Measurements from ENCODE around the gene PIK3R5.
A peak's percentile ranks its signal among the peaks of the same experiment; 100 is the strongest.
"Not testable (repeated sequence)": the region's sequence is repeated elsewhere in the genome, so short reads cannot be mapped to it uniquely, and the experiment has no call there.

PIK3R5 gene, protein sequence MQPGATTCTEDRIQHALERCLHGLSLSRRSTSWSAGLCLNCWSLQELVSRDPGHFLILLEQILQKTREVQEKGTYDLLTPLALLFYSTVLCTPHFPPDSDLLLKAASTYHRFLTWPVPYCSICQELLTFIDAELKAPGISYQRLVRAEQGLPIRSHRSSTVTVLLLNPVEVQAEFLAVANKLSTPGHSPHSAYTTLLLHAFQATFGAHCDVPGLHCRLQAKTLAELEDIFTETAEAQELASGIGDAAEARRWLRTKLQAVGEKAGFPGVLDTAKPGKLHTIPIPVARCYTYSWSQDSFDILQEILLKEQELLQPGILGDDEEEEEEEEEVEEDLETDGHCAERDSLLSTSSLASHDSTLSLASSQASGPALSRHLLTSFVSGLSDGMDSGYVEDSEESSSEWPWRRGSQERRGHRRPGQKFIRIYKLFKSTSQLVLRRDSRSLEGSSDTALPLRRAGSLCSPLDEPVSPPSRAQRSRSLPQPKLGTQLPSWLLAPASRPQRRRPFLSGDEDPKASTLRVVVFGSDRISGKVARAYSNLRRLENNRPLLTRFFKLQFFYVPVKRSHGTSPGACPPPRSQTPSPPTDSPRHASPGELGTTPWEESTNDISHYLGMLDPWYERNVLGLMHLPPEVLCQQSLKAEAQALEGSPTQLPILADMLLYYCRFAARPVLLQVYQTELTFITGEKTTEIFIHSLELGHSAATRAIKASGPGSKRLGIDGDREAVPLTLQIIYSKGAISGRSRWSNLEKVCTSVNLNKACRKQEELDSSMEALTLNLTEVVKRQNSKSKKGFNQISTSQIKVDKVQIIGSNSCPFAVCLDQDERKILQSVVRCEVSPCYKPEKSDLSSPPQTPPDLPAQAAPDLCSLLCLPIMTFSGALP

DNA sequence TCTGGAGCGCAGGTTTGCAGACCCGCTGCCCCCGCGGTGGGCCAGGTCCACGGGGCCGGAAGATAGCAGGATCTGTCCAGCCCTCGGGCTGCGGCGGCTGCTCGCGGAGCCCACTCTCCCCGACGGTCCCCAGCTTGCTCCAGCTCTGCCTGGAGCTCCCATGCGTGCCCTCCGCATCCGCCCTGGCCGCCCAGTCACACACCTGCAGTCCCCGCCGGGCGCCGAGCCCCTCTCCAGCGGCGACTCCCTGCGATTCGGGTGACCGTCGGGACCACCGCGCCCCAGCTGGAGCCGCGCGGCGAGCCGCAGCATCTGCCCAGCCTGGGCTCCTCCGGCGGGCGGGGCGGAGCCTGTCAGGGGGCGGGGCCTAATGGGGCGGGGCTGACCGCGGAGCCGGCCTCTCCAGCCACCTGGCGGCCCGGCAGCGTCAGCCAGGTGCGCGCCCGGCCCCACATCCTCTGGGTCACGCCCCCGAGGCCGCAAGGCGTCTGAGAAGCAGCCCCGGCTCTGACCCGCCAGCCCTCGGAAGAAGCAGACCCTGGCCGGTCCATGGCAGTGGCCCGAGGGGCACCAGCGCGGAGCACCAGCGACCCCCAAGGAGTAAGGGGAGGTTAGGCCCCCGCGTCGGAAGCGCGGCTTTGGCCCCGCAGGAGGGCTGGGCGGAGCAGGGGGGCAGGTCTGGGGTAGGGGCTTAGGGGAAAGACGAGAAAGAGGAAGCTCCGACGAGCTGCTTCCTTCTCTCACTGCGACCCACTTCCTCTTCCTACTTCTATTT lies at the start of gene PIK3R5:
TSS of gene PIK3R5 (minus strand) at position 314 of the 775 bp plus-strand sequence. CDS start 54,213 bp downstream, outside the sequence.
- peak; percentile 76 for DNase-seq

DNA sequence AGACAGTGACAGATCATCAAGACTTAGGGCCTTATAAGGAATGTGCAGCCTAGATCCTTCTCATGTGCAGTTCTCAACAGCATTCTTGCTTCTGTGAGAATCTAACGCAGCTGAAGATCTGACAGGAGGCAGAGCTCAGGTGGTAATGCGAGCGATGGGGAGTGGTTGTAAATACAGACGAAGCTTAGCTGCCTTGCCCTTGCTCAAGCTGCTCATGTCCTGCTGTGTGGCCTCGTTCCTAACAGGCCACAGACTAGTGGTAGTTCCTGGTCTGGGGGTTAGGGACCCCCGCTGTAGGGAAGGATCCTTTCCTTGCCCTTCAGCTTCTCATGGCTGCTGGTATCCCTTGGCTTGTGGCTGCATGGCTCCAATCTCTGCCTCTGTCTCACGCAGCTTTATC lies 45.5 kb upstream of the PIK3R5 start:
- DNase-seq, result no peak

DNA sequence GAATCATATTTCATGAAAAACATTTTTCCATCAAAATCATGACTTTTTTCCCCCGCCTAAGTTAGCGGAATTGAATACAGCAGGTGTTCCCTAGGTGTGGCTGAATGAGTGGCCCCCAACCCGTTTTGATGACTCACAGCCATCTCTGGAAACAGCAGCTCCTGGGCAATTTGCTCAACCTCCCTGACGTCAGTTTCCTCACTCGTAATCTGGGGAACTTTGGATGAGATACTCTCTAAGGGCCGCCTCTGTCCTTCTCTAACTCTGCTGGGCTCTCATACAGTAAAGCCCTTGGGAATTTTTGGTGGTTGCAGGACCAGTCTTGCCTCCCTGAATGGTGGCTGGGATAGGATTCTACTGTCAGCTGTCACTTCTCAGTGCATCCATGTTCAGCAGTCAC lies 44.2 kb upstream of the PIK3R5 start:
- no peak for DNase-seq

DNA sequence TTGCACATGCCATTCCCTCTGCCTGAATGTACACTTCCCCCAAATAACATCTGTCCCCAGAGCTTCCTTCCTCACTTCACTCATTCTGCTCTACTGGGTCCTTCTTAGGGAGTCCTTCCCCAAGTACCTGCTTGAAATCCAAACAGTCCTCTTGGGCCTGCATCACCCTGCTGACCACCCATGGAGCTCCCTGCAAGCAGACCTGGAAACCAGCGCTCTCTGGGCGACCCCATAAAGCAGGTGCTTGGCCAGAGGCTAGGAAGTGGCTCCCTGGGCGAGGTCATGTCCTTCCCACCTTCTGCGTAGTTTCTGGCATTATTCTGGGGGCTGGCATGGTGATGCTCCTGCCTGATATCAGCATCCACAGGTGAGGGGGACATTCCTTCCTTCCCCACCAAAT lies 43.6 kb upstream of the PIK3R5 start:
- DNase-seq, result no peak

DNA sequence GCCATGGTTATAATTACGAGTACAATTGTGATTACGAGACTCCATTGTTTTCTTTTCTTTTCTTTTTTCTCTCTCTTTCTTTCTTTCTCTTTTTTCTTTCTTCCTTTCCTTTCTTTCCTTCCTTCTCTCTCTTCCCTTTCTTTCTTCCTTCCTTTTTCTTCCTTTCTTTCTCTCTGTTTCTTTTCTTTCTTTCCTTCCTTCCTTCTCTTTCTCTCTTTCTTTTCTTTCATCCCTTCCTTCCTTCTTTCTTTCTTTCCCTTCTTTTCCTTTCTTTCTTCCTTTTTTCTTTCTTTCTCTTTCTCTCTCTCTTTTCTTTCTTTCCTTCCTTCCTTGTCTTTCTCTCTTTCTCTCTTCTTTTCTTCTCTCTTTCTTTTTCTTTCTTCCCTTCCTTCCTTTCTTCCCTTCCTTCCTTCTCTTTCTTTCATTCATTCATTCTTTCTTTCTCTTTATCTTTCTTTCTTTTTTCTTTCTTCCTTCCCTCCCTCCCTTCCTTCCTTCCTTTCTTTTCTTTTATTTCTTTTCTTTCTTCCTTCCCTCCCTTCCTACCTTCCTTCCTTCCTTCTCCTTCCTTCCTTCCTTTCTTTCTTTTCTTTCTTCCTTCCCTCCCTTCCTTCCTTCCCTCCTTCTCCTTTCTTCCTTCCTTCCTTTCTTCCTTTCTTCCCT lies 41.7 kb upstream of the PIK3R5 start:
- DNase-seq, result no peak

DNA sequence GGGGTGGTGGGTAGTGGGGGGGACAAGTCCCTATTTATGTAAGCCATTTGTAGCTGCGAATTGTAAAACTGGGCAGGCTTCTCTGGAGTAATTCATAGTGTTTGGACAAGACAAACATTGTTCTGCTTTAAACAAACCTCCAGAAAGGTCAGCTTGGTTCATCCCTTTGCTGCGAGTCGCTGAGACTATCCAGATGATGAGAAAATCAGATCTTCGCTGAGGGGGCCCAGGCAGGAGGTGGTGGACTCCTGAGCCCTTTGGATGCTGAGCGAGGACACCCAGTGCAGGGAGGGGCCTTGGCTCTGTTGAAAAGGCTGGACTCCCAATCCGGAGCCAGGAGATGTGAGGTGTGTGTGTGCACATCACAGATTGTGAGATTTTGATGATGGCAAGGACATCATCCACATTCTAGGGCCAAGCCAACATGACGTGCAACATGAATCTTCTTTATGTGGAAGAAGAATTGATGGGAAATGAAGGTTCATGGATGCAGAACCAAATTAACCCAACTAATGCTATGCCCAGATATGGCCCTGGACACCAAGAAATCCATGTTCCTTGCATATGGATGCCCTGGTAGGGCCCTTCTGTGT lies 40.8 kb upstream of the PIK3R5 start:
- DNase-seq, result no peak

DNA sequence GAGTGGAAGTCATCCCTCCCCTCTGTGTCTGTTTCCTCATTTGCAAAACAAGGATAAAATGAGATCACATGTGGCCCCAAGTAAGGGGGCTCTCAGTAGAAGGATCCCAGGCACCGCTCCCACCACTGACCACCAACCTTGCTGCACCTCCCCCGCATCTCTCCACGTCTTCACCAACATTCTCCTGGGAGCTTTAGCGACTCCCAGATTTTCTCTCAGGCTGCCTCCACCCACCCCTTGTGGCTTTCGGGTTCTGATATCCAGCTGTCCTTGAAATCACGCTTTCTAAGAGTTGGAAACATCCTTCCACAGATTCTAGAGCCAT lies 39.4 kb upstream of the PIK3R5 start:
- DNase-seq, result no peak

DNA sequence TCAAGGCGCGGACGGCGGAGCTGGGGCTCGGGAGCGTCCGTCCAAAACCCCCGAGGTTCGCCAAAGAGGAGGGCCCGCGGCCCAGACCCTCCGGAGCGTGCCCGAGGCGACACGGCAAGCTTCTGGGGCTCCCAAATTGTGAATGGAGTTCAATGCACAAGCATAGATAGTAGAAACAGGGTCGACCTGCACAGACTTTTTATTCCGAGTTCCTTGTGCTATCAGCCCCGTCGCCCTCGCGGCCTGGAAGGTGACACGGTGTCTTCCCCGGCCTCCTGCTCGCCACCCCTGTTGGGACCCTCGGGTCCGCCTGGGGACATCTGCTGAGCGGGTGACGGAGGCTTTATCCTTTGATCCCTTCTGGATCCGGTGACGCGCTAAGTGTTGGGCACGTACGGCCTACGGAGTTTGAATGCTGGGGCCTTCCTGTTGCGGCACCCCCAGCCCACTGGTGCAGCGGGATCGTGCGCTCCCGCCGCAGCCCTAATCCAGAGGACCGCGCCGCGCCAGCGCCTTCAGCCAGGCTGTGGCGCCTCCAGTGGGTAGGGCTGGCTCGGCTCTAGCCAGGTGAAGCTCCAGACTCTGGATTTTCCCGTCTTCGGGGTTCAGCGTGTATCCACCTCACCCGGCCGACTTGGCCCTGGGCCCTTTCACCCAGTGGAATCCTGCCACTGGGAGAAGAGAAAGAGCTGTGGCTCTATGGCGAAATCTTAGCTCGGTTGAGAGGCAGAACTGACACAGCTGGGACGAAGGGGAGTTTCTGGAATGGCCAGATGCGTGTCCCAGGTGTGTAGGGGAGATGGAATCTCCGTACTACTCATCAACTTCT lies 38.8 kb upstream of the PIK3R5 start:
- DNase-seq, result no peak

DNA sequence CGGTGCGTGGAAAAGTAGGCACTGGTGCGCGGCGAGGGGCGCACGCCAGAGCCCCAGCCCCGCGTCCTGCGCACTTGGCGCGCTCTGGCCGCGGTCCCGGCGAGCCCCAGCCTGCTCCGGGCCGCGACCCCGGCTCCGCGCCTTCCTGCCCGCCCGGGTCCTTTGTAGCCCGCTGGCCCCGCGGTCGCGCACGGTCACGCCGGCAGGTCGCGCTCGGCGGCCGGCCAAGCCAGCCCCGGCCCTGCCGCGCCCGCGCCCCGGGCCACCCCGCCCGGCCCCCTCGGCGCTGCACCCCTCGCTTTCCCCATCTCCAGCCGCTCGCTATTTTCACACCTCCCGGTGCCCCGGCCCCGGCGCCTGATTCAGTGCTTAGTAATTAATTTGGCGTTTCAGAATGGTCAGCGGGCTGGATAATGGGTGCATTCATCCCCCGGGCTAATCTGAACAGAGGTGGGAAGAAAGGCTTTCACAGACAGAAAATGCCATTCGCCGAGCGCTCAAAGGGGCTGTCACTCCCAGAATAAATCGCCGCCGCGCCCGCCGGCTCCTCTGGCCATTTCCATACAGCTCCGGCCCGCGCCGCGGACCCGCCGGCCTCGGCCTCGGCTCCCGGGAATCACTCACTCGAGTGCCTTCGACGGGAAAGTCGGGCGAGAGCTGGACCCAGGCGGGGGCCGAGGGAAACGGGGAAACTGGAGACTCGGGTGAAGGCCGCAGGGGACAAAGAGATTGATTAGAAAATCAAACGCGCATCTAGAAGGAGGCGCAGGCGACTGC lies 38.0 kb upstream of the PIK3R5 start:
- DNase-seq, result no peak

DNA sequence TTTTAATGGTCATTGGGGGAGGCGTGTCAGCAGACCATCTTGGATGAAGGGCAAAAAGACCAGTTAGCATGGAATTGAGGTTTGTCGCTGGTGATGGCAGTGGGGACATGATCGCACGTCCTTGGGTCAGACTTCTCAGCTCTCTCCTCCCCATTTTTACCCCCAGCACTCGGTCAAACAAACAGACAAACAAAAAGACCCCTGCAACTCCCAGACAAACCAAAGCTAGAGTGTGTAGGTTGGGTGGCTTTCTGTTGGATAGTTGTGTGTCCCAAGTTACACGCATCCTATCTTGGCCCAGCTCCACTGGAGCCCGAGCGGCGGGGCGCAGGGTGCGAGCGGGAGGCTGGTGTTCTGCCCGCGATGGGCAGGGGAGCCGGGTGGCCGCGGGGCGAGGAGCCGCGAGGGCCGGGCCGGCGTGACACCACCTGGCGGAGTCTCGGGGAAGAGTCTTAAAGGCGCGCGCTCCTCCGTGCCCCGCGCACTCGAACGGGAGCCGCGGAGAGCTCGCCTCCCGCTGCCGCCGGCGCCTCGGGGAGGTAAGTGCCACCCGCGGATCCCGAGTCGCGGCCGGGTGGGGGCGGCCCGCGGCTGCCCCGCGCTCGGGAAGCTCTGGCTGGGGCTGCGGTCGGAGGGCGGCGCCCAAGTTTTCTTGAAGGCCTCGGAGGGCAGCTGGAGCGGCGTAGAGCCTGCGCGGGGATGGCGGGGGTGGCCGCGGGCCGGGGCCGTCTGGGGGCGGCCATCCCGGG lies 37.3 kb upstream of the PIK3R5 start:
- DNase-seq, result no peak

DNA sequence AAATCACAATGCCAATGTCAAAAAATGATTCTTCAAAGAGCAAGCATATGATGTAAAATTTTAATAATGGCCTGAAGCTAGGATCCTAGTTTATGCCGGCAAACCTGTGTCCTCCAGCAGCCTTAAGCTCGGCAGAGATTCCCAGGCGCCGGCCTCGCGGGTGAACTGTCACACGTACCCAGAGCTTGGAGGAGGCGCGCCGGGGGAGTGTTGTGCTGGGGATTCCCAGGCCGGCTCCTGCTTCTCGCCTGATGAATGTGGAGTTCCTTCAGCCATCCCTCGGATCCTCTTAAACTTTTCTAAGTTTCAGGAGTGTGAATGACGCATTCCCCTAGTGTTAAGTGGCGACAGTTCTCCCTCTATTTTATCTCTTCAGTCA lies 36.7 kb upstream of the PIK3R5 start:
- DNase-seq, result no peak

DNA sequence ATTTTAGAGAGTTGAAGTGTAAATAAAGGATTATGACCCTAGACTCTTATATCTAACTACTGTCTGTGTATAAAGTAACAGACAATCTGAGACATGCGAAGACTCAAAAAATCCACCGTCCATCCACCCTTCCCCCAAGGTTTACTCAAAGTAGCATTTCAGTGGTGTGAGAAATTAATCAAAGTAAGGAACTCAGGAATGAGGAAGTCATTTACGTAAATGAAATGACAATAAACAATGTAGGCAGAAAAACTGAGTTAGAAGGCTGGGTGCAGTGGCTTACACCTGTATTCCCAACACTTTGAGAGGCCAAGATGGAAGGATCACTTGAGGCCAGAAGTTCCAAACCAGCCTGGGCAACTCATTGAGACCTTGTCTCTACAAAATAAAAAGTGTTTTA lies 36.1 kb upstream of the PIK3R5 start:
- no peak for DNase-seq

DNA sequence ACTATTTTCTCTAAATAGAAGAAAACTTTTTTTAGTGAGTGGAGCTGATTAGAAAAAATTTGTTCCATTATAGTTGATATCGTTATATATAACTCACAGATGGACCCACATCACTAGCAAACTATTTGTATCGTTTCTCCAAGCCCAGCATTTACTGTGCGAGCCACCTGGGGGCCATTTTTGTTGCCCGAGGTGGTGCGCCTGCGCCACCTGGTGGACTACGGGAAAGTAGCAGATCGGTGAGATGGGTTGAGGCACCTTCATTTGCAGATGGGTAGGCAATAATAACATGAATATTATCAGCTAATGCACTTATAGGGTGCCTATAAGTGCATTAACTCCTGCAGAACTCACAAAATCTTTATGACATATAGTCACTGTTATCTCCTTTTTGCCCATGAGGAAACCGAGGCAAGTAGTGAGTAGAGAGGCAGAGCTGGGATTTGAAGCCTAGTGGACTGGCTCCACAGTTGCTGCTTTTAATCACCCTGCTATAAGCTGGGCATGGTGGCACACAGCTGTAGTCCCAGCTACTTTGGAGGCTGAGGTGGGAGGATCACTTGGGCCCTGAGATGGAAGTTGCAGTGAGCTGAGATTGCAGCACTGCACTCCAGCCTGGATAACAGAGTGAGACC lies 32.6 kb upstream of the PIK3R5 start:
- peak; percentile 66 for DNase-seq

DNA sequence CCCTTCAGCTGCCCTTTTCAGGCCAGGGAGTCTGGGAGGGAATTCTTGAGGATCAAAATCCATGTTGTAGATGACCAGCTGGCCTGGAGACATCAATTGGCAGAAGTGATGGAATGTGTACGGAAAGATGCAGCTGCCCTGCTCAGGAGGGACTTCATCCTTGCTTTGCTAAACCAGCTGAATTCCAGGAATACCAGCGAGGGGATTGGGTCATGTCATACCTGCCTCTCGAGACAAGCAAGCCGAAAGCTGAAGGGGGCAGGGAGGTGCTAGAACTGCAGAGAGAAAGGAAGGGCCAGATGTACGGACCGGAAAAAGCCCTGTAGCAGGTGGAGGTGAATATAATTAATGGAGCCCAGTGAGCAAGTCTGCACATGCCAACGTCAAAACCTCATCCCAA lies 30.2 kb upstream of the PIK3R5 start:
- no peak for DNase-seq

DNA sequence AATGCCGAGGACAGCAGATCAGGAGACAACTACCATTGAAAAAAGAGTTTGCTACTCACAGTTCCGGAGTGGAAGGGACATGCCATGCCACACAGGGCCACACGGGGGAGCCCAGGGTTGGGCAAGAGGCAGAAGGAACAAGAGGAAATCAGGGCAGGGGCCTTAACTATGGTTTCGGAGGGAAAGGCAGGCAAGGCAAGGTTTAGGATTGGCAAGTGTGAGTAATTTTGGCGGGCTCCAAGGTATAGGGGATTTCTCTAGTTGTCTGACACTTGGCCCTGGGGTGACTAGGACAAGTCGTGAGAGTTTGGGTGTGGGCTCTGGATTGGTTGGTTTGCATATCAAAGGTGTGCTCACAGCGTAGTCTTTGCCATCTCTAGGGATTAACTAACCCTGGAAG lies 28.8 kb upstream of the PIK3R5 start:
- DNase-seq, result peak; percentile 47

DNA sequence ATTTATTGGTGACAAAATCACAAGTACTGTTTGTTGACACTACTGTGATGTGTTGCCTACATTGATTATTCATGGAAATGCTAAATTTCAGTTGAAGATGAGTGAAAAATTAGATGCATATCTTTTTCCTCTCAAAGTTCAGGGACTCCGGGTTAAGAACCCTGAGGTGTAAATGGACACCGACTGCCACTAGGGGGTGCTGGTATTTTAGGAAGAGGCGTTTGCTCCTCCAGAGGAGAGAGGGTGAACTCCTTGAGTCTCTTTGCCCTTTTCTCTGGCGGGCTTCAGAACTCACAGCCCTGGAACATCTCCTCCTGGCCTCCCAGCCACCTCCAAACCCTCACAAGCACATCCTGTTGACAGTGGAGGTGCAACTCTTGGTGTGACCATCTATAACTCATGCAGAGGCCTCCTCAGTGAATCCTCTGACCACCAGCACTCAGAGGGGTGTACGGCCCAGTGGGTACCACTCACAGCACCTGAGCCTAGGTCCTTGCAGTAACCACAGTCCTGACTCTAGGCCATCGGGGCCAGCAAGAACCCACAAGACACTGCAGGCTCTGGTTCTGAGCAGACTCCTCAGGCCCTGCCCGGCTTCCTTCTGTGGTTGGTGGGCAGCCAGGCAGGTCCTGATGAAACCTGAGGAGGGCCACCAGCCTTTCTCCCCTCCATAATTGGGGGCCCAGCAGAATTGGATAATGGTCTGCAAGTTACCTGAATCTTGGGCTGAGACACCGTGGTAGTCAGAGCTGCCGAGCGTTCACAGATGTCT lies 26.2 kb upstream of the PIK3R5 start:
- DNase-seq, result peak; percentile 40

DNA sequence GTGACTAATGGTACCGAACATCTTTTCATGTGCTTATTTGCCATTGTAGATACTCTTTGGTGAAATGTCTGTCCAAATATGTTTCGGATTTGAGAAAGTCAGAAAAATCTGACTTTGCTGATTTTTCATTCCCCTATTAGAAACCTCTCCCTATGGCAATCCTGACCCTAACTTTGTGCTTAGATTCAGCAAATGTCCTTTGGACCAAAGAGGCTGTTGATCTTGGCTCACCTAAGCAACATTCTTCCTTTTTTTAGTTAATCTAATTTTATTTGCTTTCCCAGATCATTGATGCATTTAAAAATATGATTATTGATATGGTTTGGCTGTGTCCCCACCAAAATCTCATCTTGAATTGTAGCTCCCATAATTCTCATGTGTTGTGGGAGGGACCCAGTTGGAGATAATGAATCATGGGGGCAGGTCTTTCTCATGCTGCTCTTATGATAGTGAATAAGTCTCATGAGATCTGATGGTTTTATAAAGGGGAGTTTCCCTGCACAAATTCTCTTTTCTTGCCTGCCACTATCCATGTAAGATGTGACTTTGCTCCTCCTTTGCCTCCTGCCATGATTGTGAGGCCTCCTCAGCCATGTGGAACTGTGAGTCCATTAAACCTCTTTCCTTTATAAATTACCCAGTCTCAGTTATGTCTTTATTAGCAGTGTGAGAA lies 22.9 kb upstream of the PIK3R5 start:
- not testable (repeated sequence) for DNase-seq

DNA sequence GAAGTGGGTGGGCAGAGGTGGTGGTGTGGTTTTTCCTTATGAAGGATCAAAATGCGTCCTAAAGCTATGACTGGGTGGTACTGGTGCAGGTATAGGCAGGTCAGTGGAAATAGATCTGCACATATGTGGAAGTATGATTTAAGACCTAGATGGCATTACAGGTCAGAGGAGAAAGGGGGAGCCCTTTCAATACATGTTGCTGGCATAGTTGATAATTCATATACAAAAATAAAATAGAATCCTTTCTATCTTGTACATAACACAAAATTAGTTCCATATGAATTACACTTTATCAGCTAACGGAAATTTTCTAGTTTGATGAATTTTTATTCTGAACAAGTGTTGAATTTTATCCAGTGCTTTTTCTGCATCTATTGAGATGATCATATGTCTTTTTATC lies 20.8 kb upstream of the PIK3R5 start:
- no peak for DNase-seq

Data from activated effector memory CD4-positive, alpha-beta T cell treated with Interleukin-2 at 50 U/mL for 16 hours (primary cell).